WI38 (cell line): ENCODE results near the gene GIPC2.

Experiments
- H3K4me3 ChIP-seq: 2 replicates; pipeline ENCODE4 v1.5.1; 2011; ENCODE audit warnings: low read depth, mild to moderate bottlenecking, control low read depth, low read length
- TF ChIP-seq, protein P1 (sequence below): IDR thresholded peaks from 2 replicates; pipeline ENCODE4 v1.5.1; 2012; ENCODE audit warnings: low read depth, mild to moderate bottlenecking, control low read depth, low read length

The GIPC2 gene

DNA sequence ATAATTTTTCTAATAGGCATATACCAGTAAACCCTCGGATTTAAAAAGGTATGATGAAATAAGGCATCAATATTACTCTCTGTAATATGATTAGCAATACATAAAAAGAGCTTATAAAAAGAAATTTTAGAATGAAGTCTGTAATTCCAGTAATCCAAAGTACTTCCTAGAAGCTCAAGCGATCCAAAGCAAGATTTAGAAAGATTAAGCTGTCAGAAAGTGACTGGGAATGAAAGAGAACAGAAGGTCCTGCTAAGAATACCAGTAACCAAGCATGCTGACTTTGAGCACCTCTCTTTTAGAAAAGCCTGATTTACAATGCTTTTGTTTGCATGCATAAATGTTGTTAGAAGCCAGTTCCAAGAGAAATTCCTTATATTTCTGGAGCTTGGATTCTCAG, 125.1 kb downstream of the GIPC2 start:
- H3K4me3 ChIP-seq: no peak overlapping the region
- TF ChIP-seq, protein P1, sequence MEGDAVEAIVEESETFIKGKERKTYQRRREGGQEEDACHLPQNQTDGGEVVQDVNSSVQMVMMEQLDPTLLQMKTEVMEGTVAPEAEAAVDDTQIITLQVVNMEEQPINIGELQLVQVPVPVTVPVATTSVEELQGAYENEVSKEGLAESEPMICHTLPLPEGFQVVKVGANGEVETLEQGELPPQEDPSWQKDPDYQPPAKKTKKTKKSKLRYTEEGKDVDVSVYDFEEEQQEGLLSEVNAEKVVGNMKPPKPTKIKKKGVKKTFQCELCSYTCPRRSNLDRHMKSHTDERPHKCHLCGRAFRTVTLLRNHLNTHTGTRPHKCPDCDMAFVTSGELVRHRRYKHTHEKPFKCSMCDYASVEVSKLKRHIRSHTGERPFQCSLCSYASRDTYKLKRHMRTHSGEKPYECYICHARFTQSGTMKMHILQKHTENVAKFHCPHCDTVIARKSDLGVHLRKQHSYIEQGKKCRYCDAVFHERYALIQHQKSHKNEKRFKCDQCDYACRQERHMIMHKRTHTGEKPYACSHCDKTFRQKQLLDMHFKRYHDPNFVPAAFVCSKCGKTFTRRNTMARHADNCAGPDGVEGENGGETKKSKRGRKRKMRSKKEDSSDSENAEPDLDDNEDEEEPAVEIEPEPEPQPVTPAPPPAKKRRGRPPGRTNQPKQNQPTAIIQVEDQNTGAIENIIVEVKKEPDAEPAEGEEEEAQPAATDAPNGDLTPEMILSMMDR: no peak

DNA sequence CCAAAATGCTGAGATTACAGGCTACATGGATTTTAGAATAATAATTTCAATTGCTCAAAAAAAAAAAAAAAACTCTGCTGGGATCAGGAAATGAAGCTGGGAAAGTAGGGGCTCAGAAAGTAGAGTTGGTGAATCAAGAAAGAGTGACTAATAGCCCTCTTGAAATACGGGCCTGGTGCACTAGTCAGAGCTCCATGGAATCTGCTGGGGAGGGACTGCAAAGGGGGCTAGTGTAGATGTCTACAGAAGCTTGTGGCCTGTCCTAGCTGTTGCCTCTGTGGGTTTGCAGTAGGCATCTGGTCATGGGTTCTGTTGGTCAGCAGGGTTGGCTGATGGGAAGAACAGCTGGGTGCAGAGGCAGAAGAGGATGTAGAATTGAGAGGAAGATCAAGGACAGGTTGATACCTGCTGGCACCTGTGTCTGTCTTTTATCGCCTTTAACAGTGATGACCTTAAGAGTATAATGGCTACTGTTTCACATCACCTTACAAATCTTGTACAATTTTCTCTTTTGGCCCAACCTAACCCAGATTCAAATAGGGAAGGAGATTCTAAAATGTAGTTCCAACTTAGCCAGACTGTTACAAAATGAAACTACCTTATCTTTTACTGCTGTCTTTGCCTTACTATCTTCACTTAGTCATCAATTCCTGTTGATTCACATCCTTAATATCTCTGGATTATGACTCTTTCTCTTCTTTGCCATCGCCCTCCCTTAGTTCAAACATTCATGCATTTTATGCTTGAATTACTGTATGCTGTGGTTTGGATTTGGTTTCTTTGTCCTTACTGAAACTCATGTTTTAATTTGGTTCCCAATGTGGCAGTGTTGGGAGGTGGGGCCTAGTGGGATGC, 126.2 kb downstream of the GIPC2 start:
- H3K4me3 ChIP-seq: no peak overlapping the region
- TF ChIP-seq, protein P1: no peak

DNA sequence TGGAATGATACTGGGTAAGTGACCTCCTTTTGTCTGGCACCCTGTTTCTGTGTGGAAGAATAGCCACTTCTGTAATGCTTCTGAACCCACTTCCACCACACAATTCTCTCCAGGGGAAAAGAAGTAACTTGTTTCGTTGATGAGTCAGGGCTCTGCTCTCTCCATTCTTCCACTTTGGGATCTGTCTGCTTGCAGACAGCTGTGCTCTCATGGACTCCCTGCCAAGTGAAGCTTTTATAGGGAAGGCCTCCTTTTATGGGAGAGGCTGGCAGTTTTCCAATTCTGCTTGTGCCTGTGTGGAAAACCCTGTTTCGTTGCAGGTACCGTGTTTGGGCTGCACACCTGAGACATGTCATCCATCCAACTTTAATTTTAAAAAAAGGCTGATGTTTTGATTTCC, 130.7 kb downstream of the GIPC2 start:
- no peak overlapping the region for H3K4me3 ChIP-seq
- TF ChIP-seq, protein P1: no peak

DNA sequence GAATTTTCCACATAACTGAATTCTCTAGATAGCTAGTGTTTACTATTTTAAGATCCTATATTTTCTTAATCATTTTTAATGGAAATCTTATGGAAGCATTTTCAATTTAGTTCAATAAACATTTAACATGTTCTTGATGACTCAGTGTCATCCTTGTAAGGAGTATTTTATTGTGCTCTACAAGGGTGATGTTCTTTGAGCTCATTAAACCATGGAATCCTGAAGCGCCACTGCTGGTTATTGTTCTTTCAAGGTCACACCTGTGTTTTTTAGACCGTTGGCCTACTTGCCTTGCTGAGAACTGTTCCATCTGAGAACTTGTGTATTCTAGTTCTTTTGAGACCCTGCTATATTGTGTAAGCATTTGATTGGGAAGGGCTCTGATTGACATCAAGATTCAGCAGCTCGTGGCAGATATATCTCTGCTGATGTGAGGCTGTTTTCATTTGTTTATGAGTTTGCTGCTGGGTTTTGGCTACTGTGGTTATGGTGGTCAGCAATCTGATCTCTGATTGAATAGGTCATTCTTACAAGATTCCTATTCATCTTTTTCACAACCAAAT, 132.0 kb downstream of the GIPC2 start:
- no peak overlapping the region for H3K4me3 ChIP-seq
- TF ChIP-seq, protein P1: no peak

DNA sequence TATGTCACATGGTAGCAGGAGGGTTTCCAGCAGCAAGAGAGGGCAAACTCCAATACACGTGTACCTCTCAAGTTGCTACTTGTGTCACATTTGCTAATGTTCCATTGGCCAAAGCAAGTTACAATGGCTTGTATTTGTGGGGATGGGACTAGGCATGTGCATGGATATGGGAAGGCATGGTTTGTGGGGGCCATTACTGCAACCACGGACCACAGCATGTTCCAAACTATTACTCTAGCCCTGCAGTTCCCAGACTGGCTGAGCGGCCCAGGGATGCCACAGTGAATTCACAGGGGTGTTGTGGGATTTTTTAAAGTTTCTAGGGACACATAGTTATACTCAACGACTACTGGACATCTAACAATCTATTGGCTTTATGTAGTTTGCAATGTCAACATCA, 133.1 kb downstream of the GIPC2 start:
- H3K4me3 ChIP-seq: no peak overlapping the region
- TF ChIP-seq, protein P1: no peak

DNA sequence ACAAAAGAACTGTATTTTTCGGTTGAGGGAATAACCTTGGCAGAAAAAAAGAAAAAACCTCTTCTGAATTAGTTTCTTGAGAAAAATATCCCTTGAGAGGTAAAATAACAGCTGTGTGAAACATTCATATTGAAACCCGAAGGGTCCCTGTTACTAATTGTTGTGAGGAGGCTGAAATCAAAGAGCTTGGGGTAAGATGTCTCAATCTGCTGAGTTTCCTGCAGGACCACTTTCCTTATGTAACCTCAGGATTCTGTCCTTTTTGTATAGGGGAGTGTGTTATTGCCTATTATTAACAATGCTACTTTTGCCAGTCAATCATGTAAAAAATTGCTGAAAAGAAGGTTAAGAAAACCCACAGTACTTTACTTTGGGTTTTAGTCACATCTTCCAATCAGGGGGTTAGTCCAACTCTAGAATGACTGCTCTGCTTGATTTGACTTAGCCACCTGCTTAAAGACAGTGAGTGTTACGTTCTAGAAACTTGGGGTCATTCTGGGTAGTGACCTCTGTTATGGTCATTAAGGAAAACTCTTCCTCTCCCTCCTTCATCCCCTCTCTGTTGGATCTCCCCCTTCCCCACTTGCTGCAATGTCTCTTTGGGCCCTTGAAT, 138.8 kb downstream of the GIPC2 start:
- TF ChIP-seq, protein P1: no peak
- H3K4me3 ChIP-seq: no peak overlapping the region
